K562 (cell line): ENCODE measurements around the gene LIN28B. TPM values are rescaled to one million over a fixed set of nuclear protein-coding genes. Genes with fewer than 3 reads are reported as not detected.
A peak's percentile ranks its signal among the peaks of the same experiment; 100 is the strongest.

Experiments used
- ATF4 ChIP-seq: fragments of 450-650 bp; formaldehyde crosslinking; IDR thresholded peaks from 2 replicates; pipeline ENCODE4 v1.4.0; 2022; ENCODE audit warnings: mild to moderate bottlenecking, moderate library complexity
- CHAMP1 ChIP-seq: fragments of 450-650 bp; IDR thresholded peaks from 2 replicates; pipeline ENCODE4 v1.6.1; 2016; ENCODE audit warnings: mild to moderate bottlenecking
- DEAF1 ChIP-seq: fragments of 450-650 bp; formaldehyde crosslinking; IDR thresholded peaks from 2 replicates; pipeline ENCODE4 v1.4.0; 2020; ENCODE audit warnings: mild to moderate bottlenecking, moderate library complexity
- ETS2 ChIP-seq: IDR thresholded peaks from 2 replicates; pipeline ENCODE4 v1.6.1; 2016; ENCODE audit warnings: borderline replicate concordance, missing genetic modification characterization, mild to moderate bottlenecking, moderate library complexity, missing compliant biosample characterization; ENCODE audit not compliant: poor library complexity, severe bottlenecking
- HDAC2 ChIP-seq: fragments of 450-650 bp; IDR thresholded peaks from 2 replicates; pipeline ENCODE4 v1.6.1; 2016; ENCODE audit warnings: mild to moderate bottlenecking
- KDM1A ChIP-seq, 2 experiments: fragments of 450-650 bp; IDR thresholded peaks; 2 replicates each; pipeline ENCODE4 v1.6.1; 2016; ENCODE audit warnings: mild to moderate bottlenecking in 2 of 2
- NCOA4 ChIP-seq: fragments of 450-650 bp; IDR thresholded peaks from 2 replicates; pipeline ENCODE4 v1.6.1; 2018; ENCODE audit warnings: mild to moderate bottlenecking; ENCODE audit not compliant: partially characterized antibody
- NFRKB ChIP-seq: fragments of 450-650 bp; IDR thresholded peaks from 2 replicates; pipeline ENCODE4 v1.6.1; 2016; ENCODE audit warnings: low read depth
- NR2F6 ChIP-seq: fragments of 450-650 bp; formaldehyde crosslinking; IDR thresholded peaks from 2 replicates; pipeline ENCODE4 v1.4.0; 2020; ENCODE audit warnings: mild to moderate bottlenecking
- RBFOX2 ChIP-seq: fragments of 200-400 bp; formaldehyde crosslinking; IDR thresholded peaks from 2 replicates; pipeline ENCODE4 v1.6.1; 2017; ENCODE audit warnings: low read depth, mild to moderate bottlenecking, low read length, moderate library complexity
- SIRT6 ChIP-seq: IDR thresholded peaks from one replicate; pipeline ENCODE4 v1.6.1; 2012; ENCODE audit warnings: low read depth, mild to moderate bottlenecking, control low read depth, inconsistent platforms, low read length, moderate library complexity
- SP2 ChIP-seq: IDR thresholded peaks from 2 replicates; pipeline ENCODE4 v1.6.1; 2011; ENCODE audit warnings: mild to moderate bottlenecking, low read depth, low read length, moderate library complexity; ENCODE audit not compliant: poor library complexity, severe bottlenecking; ENCODE audit errors: extremely low read depth
- TRIM24 ChIP-seq, 2 experiments: fragments of 450-650 bp; IDR thresholded peaks; 2 replicates each; pipeline ENCODE4 v1.6.1; 2016
- U2AF2 ChIP-seq: fragments of 200-400 bp; formaldehyde crosslinking; optimal IDR thresholded peaks from 2 replicates; pipeline ENCODE3; 2017; ENCODE audit warnings: low read depth, mild to moderate bottlenecking, low read length
- VEZF1 ChIP-seq: fragments of 200-800 bp; sonication (Bioruptor generic); IDR thresholded peaks from 2 replicates; pipeline ENCODE4 v1.6.1; 2017; ENCODE audit warnings: missing genetic modification characterization, missing compliant biosample characterization
- ZNF124 ChIP-seq: sonication (generic); formaldehyde crosslinking; IDR thresholded peaks from 2 replicates; pipeline ENCODE4 v1.8.1; 2022; ENCODE audit warnings: missing genetic modification reagents
- ZNF384 ChIP-seq: IDR thresholded peaks from 2 replicates; pipeline ENCODE4 v1.6.1; 2012; ENCODE audit warnings: low read depth, low read length, improper control_type of control experiment
- ZNF586 ChIP-seq: fragments of 450-650 bp; formaldehyde crosslinking; conservative IDR thresholded peaks from 2 replicates; pipeline ENCODE4 v1.4.0; 2020; ENCODE audit warnings: mild to moderate bottlenecking, moderate library complexity
- ZNF785 ChIP-seq: fragments of 250-450 bp; sonication (Bioruptor Pico); IDR thresholded peaks from 2 replicates; pipeline ENCODE4 v1.4.0; 2020; ENCODE audit warnings: mild to moderate bottlenecking
- polyA plus RNA-seq, 8 experiments: library from polyadenylated mRNA; depleted of rRNA in 4 of 8; stranded (reverse) in 5 of 8; unstranded in 3 of 8; fragments of >200 nt; fragmentation: Nextera tagmentation in 2 of 8; fragmentation: Illumina TruSeq in 1 of 8; extraction: Ambion mirVana in 2 of 8; extraction: Trizol in 1 of 8; gene quantifications; 2 replicates each; pipeline versions ENCODE4 v1.2.1 to v1.2.3, GENCODE V29; 2011 to 2014; ENCODE audit warnings: inconsistent platforms in 1 of 8, missing spikeins in 1 of 8
- total RNA-seq, 7 experiments: library from RNA; depleted of rRNA in 6 of 7; stranded (reverse); fragments of >200 nt in 6 of 7; fragmentation: Illumina TruSeq in 2 of 7; extraction: Trizol in 2 of 7; gene quantifications; 2 replicates each; pipeline versions ENCODE4 v1.2.1 to v1.2.3, GENCODE V29; 2011 to 2021; ENCODE audit warnings: low replicate concordance in 1 of 7
- TF ChIP-seq, protein P1 (sequence below): IDR thresholded peaks from 2 replicates; pipeline ENCODE4 v1.6.1; 2011; ENCODE audit not compliant: insufficient read length; ENCODE audit errors: extremely low read depth

LIN28B gene
- total and polyA plus RNA-seq, 9 of the 15 experiments (the other 6 are each of a cell fraction or from before 2014, with no cell fraction given) = 20.9 to 77.3 (median 42.1) TPM

- TF ChIP-seq NCOA4 (no peak), SP2 (no peak), ETS2 (tag) (no peak), U2AF2 (no peak), TRIM24 (IDR thresholded peaks at IDR 0.05) (peak in 1 of 2 experiments; percentile 52; a peak in 1 of 4 replicates), ATF4 (CRISPR knock-in tag) (no peak), ZNF785 (CRISPR knock-in tag) (no peak), RBFOX2 (peak; percentile 42; the same call in 1 of the 2 replicates), DEAF1 (CRISPR knock-in tag) (no peak), CHAMP1 (no peak), ZNF384 (peak; percentile 31; the same call in 1 of the 2 replicates), NR2F6 (no peak), ZNF124 (CRISPR knock-in tag) (no peak), NFRKB (peak; percentile 84), ZNF586 (CRISPR knock-in tag) (no peak), VEZF1 (CRISPR knock-in tag) (peak; percentile 66), KDM1A (IDR thresholded peaks at IDR 0.05) (peak in 1 of 2 experiments; percentile 70; a peak in 2 of 4 replicates), HDAC2 (no peak), SIRT6 (no peak)
- TF ChIP-seq, protein P1, sequence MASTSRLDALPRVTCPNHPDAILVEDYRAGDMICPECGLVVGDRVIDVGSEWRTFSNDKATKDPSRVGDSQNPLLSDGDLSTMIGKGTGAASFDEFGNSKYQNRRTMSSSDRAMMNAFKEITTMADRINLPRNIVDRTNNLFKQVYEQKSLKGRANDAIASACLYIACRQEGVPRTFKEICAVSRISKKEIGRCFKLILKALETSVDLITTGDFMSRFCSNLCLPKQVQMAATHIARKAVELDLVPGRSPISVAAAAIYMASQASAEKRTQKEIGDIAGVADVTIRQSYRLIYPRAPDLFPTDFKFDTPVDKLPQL = peak; percentile 44
These were observed 632 bp downstream of the LIN28B start (continued) for GRCh38 chr6:104957301-104958177.
